Measurements from ENCODE around the gene SLC10A3. TPM values are rescaled to one million over a fixed set of nuclear protein-coding genes. Genes with fewer than 3 reads are reported as not detected.

SLC10A3 gene
- total RNA-seq: 10 to 100 TPM; 27.4 to 31.3 TPM
- long read RNA-seq, donor 1, transcript SLC10A3-201 (2 exons, 2,161 nt): major isoform, 41 of 54 reads
- long read RNA-seq, donor 1, partial matches to known transcripts: 11 of 54 reads
- long read RNA-seq, donor 1, other reads (novel, unspliced or antisense): 2 of 54 reads
- long read RNA-seq, donor 2, transcript SLC10A3-204 (3 exons, 1,862 nt): minor isoform, 10 of 55 reads
- long read RNA-seq, donor 2, transcript SLC10A3-201 (2 exons, 2,161 nt): major isoform, 30 of 55 reads
- long read RNA-seq, donor 2, partial matches to known transcripts: 13 of 55 reads
- long read RNA-seq, donor 2, other reads (novel, unspliced or antisense): 0 of 55 reads

GRCh38 chrX:154490414-154491083 is at the start of gene SLC10A3:
Gene SLC10A3 (minus strand): TSS chrX:154490629. CDS start chrX:154488940, 1,689 bp downstream.
- DNase-seq (ENCODE audit: low spot score): peak; percentile 97
- intact Hi-C loops (cut with DNase I): no loop called here

GRCh38 chrX:154539077-154539476 is 48.6 kb upstream of the SLC10A3 start:
- no peak for DNase-seq (ENCODE audit: low spot score)
- intact Hi-C loops (cut with DNase I): no loop called here

GRCh38 chrX:154535892-154536291 is 45.5 kb upstream of the SLC10A3 start:
- intact Hi-C loops (cut with DNase I): no loop called here
- DNase-seq (ENCODE audit: low spot score): no peak

GRCh38 chrX:154534526-154535322 is 44.3 kb upstream of the SLC10A3 start:
- DNase-seq (ENCODE audit: low spot score): peak; percentile 97
- intact Hi-C loops (cut with DNase I): loop anchor here in 1 of 2 donors (5.0 kb wide), 1 partner anchor 47 kb away; the partner anchor contains the start of gene UBL4A

GRCh38 chrX:154532690-154533089 is 42.3 kb upstream of the SLC10A3 start:
- intact Hi-C loops (cut with DNase I): loop anchor here in 1 of 2 donors (5.0 kb wide), 1 partner anchor 45 kb away; the partner anchor contains the start of gene UBL4A
- DNase-seq (ENCODE audit: low spot score): no peak

- no peak for DNase-seq (ENCODE audit: low spot score)
- intact Hi-C loops (cut with DNase I): loop anchor here in 1 of 2 donors (5.0 kb wide), 1 partner anchor 44 kb away; the partner anchor contains the start of gene UBL4A
These were observed 41.2 kb upstream of the SLC10A3 start for GRCh38 chrX:154531626-154532025.

GRCh38 chrX:154530286-154530685 is 39.9 kb upstream of the SLC10A3 start:
- intact Hi-C loops (cut with DNase I): loop anchor here in 1 of 2 donors (5.0 kb wide), 1 partner anchor 43 kb away; the partner anchor contains the start of gene UBL4A
- no peak for DNase-seq (ENCODE audit: low spot score)

- intact Hi-C loops (cut with DNase I): no loop called here
- DNase-seq (ENCODE audit: low spot score): no peak
These were observed 38.8 kb upstream of the SLC10A3 start for GRCh38 chrX:154529206-154529612.

GRCh38 chrX:154526901-154527675 is 36.7 kb upstream of the SLC10A3 start:
- DNase-seq (ENCODE audit: low spot score): peak; percentile 94
- intact Hi-C loops (cut with DNase I): no loop called here

GRCh38 chrX:154525606-154526490 is 35.4 kb upstream of the SLC10A3 start:
- intact Hi-C loops (cut with DNase I): no loop called here
- no peak for DNase-seq (ENCODE audit: low spot score)

GRCh38 chrX:154519389-154519788 is 29.0 kb upstream of the SLC10A3 start:
- DNase-seq (ENCODE audit: low spot score): no peak
- intact Hi-C loops (cut with DNase I): loop anchor here in 1 of 2 donors (5.0 kb wide), 1 partner anchor 742 kb away; no protein-coding TSS in a partner anchor

GRCh38 chrX:154517101-154517781 is 26.8 kb upstream of the SLC10A3 start:
- DNase-seq (ENCODE audit: low spot score): no peak
- intact Hi-C loops (cut with DNase I): loop anchor here in 1 of 2 donors (5.0 kb wide), 1 partner anchor 740 kb away; no protein-coding TSS in a partner anchor

GRCh38 chrX:154516656-154517100 is 26.2 kb upstream of the SLC10A3 start:
- no peak for DNase-seq (ENCODE audit: low spot score)
- intact Hi-C loops (cut with DNase I): loop anchor here in 1 of 2 donors (5.0 kb wide), 1 partner anchor 739 kb away; no protein-coding TSS in a partner anchor

GRCh38 chrX:154515966-154516655 is 25.7 kb upstream of the SLC10A3 start, which contains the start of gene FAM3A:
Gene FAM3A (minus strand): TSS chrX:154516232. CDS start chrX:154515772, 460 bp downstream.
- intact Hi-C loops (cut with DNase I): loop anchor here in 1 of 2 donors (5.0 kb wide), 1 partner anchor 739 kb away; no protein-coding TSS in a partner anchor
- DNase-seq (ENCODE audit: low spot score): peak; percentile 98

GRCh38 chrX:154515090-154515965 is 24.9 kb upstream of the SLC10A3 start:
- DNase-seq (ENCODE audit: low spot score): no peak
- intact Hi-C loops (cut with DNase I): loop anchor here in 1 of 2 donors (5.0 kb wide), 1 partner anchor 738 kb away; no protein-coding TSS in a partner anchor

All from posterior vena cava (tissue), 2 donors.